Muscle of leg (tissue), 11 donors: ENCODE measurements around the gene SLC1A4. TPM values are rescaled to one million over a fixed set of nuclear protein-coding genes. Genes with fewer than 3 reads are reported as not detected.
"Not testable (repeated sequence)": the region's sequence is repeated elsewhere in the genome, so short reads cannot be mapped to it uniquely, and the experiment has no call there.

Source experiments
- DNase-seq: peaks from one replicate; pipeline ENCODE4 v3.0.0; 2013
- H3K27ac ChIP-seq: one replicate; pipeline ENCODE4 v1.5.1; 2013; ENCODE audit warnings: mild to moderate bottlenecking, low read length, control low read depth
- H3K27me3 ChIP-seq: one replicate; pipeline ENCODE4 v1.6.1; 2013; ENCODE audit warnings: low read length; ENCODE audit not compliant: control insufficient read depth, insufficient read depth
- H3K36me3 ChIP-seq: one replicate; pipeline ENCODE4 v1.6.1; 2013; ENCODE audit warnings: low read length; ENCODE audit not compliant: control insufficient read depth, insufficient read depth
- H3K4me1 ChIP-seq: one replicate; pipeline ENCODE4 v1.6.1; 2013; ENCODE audit warnings: low read length; ENCODE audit not compliant: control insufficient read depth, insufficient read depth
- H3K4me3 ChIP-seq: one replicate; pipeline ENCODE4 v1.5.1; 2013; ENCODE audit warnings: low read length, control low read depth
- H3K9me3 ChIP-seq: replicated peaks from 2 replicates; pipeline ENCODE4 v1.6.1; 2013; ENCODE audit warnings: low read depth, low read length; ENCODE audit not compliant: control insufficient read depth
- WGBS: methylation state at CpG from one replicate; pipeline ENCODE4 v1.1.5; 2013; ENCODE audit warnings: missing lambda C conversion rate; ENCODE audit not compliant: insufficient coverage; 5-methylcytosine and 5-hydroxymethylcytosine counted together
- polyA plus RNA-seq, 8 donors: library from polyadenylated mRNA; unstranded; fragments of 120-200 nt; gene quantifications; one replicate each; pipeline versions ENCODE4 v1.2.1 to v1.2.3, GENCODE V29; 2013; ENCODE audit warnings: inconsistent platforms in 1 of 8, low replicate concordance in 1 of 8; ENCODE audit not compliant: insufficient read length in 8 of 8, insufficient read depth in 1 of 8
- total RNA-seq: library from RNA; stranded (reverse); fragments of 120-200 nt; gene quantifications from one replicate; pipeline ENCODE4 v1.2.4, GENCODE V29; 2013

Gene SLC1A4
- total and polyA plus RNA-seq, 9 donors, result 11.7 to 17.1 (median 13.9) TPM

DNA sequence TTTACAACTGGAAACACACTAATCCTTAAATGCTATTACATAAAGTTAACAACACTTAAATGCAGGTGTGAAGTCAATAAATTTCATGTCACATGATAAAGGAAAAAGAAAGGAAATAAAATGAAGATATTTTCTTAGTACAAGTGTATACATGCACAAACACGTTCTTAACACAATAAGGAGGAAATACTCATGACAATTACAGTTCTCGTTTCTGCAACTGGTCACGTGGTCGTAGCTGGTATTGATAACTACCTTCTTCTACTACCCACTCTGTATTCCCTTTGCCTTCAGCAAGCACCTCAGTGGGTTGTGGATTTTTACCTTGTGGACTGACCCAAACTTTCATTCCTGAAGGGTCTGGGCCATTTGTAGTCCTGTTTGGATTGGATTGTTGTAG, 26.1 kb upstream of the SLC1A4 start:
- not testable (repeated sequence) for H3K9me3 ChIP-seq, H3K4me3 ChIP-seq
- no CpG with 5 or more reads among the region's 4 CpGs for WGBS

DNA sequence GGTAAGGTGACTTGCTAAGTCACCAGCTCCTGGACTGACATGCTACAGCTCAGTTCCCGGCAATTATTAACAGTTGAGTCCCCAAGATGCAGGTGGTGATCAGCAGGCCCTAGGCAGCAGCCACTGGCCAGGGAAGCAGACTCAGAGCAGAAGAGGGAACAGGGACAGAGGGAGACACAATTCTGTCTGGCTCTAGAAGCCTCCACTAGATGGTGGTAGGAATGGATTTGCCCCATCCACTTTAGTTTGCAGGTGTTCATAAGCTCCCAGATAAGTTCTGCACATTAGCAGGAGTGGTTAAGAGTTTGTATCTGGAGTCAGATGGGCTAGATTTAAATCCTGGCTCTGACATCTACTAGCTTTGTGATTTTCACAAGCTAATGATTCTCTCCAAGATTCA, 25.5 kb upstream of the SLC1A4 start:
- 100% methylated on average over 1 of the region's 1 CpG for WGBS
- DNase-seq, result no peak
- no peaks in the 10 kb centered on the region for H3K9me3 ChIP-seq
- H3K4me1 ChIP-seq, result no peaks in the 10 kb centered on the region
- no peak overlapping the region for H3K27ac ChIP-seq
- H3K36me3 ChIP-seq, result no peaks in the 10 kb centered on the region
- no peak overlapping the region for H3K4me3 ChIP-seq
- no peaks in the 10 kb centered on the region for H3K27me3 ChIP-seq

More for the DNA sequence above, 26.1 kb upstream of the SLC1A4 start:
- DNase-seq, H3K4me1 ChIP-seq, H3K27ac ChIP-seq, H3K36me3 ChIP-seq, H3K27me3 ChIP-seq: not testable (repeated sequence)

DNA sequence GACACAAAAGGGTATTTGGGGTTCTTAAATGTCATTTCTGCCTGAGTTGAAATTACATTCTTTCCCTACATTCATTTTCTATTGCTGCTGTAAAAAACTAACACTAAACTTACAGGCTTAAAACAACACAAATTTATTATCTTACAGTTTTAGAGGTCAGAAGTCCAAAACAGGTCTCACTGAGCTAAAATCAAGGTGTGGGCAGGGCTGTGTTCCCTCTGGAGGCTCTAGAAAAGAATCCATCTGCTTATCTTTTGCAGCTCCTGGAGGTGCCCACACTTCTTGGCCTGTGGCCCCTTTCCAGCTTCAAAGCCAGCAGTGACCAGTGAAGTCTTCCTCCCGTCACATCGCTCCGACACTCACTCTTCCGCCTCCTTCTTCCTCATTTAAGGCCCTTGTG, 23.2 kb upstream of the SLC1A4 start:
- Histone ChIP-seq H3K36me3 (no peaks in the 10 kb centered on the region), H3K27me3 (no peaks in the 10 kb centered on the region), H3K9me3 (no peaks in the 10 kb centered on the region), H3K4me3 (no peak overlapping the region), H3K4me1 (no peaks in the 10 kb centered on the region), H3K27ac (no peak overlapping the region)
- WGBS, result 100% methylated on average over 1 of the region's 4 CpGs
- no peak for DNase-seq

DNA sequence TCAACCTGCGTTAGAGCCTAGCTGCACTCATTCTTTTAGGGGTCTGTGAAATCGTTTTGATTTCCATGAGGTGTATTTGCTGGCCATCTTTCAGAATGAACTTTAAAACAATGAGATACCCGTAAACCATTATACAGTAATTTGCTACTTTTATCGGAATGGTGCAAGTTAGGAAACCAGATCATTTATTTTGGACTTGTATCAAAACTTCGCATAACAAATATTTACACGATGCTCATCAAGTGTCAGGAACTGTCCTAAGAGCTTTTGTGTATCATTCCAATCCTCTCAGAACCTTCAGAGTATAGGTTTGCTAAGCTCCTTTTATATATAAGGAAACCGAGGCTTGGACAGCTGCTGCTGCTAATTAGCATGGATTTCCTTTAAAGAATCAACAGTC, 22.4 kb upstream of the SLC1A4 start:
- WGBS, result no CpG with 5 or more reads among the region's 7 CpGs
- no peaks in the 10 kb centered on the region for H3K36me3 ChIP-seq
- no peak overlapping the region for H3K27ac ChIP-seq
- no peak overlapping the region for H3K4me3 ChIP-seq
- H3K27me3 ChIP-seq, result no peaks in the 10 kb centered on the region
- no peaks in the 10 kb centered on the region for H3K9me3 ChIP-seq
- no peaks in the 10 kb centered on the region for H3K4me1 ChIP-seq
- no peak for DNase-seq

DNA sequence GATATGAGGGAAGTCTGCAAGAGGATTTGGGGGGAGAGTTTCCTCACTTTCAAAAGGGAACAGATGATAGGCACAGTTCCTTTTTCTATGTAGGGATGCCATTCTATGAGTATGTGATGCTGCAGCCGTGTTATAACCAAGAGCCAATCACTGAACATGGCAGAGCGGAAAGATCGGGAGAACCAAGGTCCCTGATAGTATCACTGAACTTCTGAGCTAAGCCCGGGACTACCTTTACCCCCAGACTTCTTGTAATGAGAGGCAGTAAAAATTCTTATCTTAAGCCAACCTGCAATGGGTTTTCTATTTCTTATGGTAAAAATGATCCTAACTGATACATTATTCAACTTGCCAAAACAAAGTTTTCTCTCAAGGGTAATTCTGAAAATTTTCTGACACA, 21.6 kb upstream of the SLC1A4 start:
- DNase-seq, result no peak
- H3K4me3 ChIP-seq, result no peak overlapping the region
- no peaks in the 10 kb centered on the region for H3K27me3 ChIP-seq
- peaks cover 2% of the 10 kb centered on the region for H3K4me1 ChIP-seq
- no CpG with 5 or more reads among the region's 4 CpGs for WGBS
- no peaks in the 10 kb centered on the region for H3K36me3 ChIP-seq
- H3K27ac ChIP-seq, result no peak overlapping the region
- no peaks in the 10 kb centered on the region for H3K9me3 ChIP-seq

DNA sequence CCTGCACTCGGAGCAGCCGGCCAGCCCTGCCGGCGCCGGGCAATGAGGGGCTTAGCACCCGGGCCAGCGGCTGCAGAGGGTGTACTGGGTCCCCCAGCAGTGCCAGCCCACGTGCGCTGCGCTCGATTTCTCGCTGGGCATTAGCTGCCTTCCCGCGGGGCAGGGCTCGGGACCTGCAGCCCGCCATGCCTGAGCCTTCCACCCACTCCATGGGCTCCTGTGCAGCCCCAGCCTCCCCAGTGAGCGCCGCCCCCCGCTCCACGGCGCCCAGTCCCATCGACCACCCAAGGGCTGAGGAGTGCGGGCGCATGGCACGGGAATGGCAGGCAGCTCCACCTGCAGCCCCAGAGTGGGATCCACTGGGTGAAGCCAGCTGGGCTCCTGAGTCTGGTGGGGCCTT, 20.1 kb upstream of the SLC1A4 start:
- H3K4me1 ChIP-seq, H3K4me3 ChIP-seq, H3K27me3 ChIP-seq, H3K27ac ChIP-seq, H3K36me3 ChIP-seq, DNase-seq, H3K9me3 ChIP-seq: not testable (repeated sequence)
- 98% methylated on average over 14 of the region's 25 CpGs for WGBS

DNA sequence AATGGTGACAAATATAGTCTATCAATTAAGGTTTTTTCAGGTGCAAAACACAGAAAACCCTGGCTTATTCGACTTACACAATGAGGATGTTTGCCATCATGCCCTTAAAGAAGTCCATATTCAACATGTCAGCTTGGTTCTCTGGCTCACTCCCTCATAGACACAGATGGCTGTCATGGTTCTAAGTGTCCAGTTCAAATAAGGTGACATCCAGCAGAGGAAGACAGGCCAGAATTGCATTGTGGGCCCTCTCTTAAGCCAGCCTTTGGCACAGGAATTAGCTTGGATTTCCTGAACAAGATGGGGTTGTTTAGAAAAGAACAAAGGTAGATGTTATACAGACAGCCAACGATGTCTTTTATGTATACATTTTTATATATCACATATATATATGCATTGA, 18.7 kb upstream of the SLC1A4 start:
- no peak overlapping the region for H3K27ac ChIP-seq
- H3K9me3 ChIP-seq, result no peaks in the 10 kb centered on the region
- no peak overlapping the region for H3K4me3 ChIP-seq
- H3K4me1 ChIP-seq, result peaks cover 11% of the 10 kb centered on the region
- WGBS, result no CpG with 5 or more reads among the region's 2 CpGs
- no peaks in the 10 kb centered on the region for H3K27me3 ChIP-seq
- no peaks in the 10 kb centered on the region for H3K36me3 ChIP-seq
- DNase-seq, result no peak

DNA sequence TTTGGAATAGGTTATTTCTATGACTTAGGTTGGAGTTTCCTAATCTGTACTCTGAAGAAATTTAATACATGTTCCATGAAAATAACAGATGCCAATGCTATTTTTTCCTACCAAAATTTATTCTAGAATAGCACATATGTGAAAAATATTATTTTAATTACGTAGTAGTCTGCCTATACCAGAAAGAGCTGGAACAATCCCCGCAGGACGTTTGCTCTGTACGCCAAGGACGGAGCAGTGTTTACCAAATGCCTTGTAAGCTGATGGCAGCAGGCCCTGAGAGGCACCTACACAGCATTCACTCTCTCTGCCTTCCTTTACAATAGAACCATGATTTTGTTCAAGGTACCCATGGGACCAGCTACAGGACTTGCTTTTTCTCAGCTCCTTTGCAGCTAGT, 16.8 kb upstream of the SLC1A4 start:
- peak; percentile 88 for DNase-seq
- H3K36me3 ChIP-seq, result no peaks in the 10 kb centered on the region
- no peak overlapping the region for H3K4me3 ChIP-seq
- no peaks in the 10 kb centered on the region for H3K9me3 ChIP-seq
- peaks cover 12% of the 10 kb centered on the region for H3K4me1 ChIP-seq
- H3K27me3 ChIP-seq, result no peaks in the 10 kb centered on the region
- 41% methylated on average over 4 of the region's 5 CpGs for WGBS
- peak overlapping the region; percentile 4 for H3K27ac ChIP-seq

DNA sequence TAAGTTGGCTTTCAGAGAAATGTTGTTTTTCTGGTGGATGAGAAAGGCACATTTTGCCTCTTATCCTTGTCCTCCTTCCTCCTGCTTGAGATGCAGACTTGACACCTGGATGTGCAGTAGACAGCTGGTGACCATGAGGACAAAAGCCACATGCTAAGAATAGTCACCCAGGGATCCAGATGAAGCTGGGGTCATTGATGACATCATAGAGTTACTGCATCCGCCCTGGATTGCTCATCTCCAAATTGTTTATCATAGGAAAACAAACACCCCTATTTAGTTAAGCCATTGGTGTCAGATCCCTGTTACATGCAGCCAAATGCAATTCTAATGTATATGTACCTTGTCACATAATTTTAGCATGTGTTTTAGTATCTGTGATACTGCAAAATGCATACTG, 16.3 kb upstream of the SLC1A4 start:
- H3K36me3 ChIP-seq, result no peaks in the 10 kb centered on the region
- H3K27ac ChIP-seq, result peak overlapping the region; percentile 4
- peaks cover 12% of the 10 kb centered on the region for H3K4me1 ChIP-seq
- H3K27me3 ChIP-seq, result no peaks in the 10 kb centered on the region
- DNase-seq, result no peak
- 60% methylated on average over 1 of the region's 1 CpG for WGBS
- H3K4me3 ChIP-seq, result no peak overlapping the region
- no peaks in the 10 kb centered on the region for H3K9me3 ChIP-seq

DNA sequence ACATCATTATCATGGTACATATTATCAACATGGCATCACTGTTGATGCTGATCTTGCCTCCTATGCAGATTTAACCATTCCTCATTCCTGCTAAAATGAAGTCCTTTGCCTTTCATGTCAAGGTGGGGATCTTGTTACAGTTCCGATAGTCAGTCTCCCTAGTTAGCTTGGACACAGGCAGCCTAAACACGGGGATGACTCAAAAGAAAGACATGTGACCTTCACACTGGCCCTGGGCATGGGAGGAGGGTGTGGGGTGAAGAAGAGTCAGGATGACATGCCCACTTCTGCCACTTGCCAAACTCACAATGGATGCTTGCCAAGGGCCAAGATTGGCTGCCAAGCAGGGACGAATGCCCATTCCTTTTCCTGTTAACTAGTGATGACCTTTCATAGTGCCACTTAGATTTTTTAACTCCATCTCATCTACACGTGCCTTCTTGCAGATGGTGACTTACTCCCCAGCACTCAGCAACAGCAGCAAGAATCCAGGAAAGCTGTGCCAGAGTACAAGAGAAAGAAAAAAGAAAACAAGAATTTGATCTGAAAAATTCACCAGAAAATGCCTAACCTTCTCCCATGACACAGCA, 13.9 kb upstream of the SLC1A4 start:
- H3K4me3 ChIP-seq, result no peak overlapping the region
- peaks cover 12% of the 10 kb centered on the region for H3K4me1 ChIP-seq
- 31% methylated on average over 2 of the region's 4 CpGs for WGBS
- H3K9me3 ChIP-seq, result no peaks in the 10 kb centered on the region
- peak overlapping the region; percentile 63 for H3K27ac ChIP-seq
- DNase-seq, result peak; percentile 68
- no peaks in the 10 kb centered on the region for H3K27me3 ChIP-seq
- H3K36me3 ChIP-seq, result no peaks in the 10 kb centered on the region

DNA sequence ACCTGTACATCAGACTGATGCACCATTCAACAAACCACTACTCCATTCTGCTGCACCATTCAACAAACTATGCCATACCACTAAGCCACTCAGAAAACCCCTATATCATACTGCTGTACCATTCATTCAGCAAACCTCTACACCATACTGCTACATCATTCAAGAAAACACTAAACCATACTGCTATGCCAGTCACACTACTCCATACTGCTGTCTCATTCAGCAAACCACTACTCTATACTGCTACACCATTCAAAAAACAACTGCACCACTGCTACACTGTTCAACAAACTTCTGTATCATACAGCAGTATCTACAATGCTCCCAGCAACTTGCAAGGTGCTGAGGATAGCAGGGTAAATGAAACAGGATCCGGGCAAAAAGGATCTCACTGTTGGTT, 12.9 kb upstream of the SLC1A4 start:
- no peak for DNase-seq
- Histone ChIP-seq H3K4me3 (no peak overlapping the region), H3K4me1 (peaks cover 12% of the 10 kb centered on the region), H3K36me3 (no peaks in the 10 kb centered on the region), H3K27ac (no peak overlapping the region), H3K27me3 (no peaks in the 10 kb centered on the region), H3K9me3 (no peaks in the 10 kb centered on the region)
- no CpG with 5 or more reads among the region's 1 CpG for WGBS
